Measurements from ENCODE around the gene DSCAM. TPM values are rescaled to one million over a fixed set of nuclear protein-coding genes. Genes with fewer than 3 reads are reported as not detected.
A peak's percentile ranks its signal among the peaks of the same experiment; 100 is the strongest.

Gene DSCAM
- total RNA-seq, 8 experiments from 2014 or later, result 0.05 to 8.7 (median 4.4) TPM

DNA sequence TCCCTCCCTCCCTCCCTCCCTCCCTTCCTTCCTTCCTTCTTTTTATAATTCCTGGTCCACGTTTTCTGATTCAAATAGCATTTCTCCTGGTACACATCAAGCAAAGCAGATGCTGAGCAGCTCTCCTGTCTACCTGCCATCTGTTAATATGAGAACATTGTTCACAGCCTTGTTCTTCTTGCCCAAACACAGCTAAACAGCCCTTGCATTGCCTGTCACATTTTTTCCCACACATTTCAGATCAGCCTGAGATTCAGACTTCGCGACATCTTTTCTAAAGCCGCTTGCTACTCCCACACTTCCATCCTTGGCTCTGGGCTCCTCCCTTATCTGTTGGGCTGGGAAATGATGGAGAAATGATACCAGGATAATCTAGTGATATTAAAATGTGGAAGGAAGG, 779.2 kb downstream of the DSCAM start:
- WGBS, 10 experiments, result 30 to 93% (median 79%) methylated on average over 1 to 3 of the region's 4 CpGs; no CpG with 5 or more reads in 4 of the 10 experiments
- in situ Hi-C loops (cut with MboI; ENCODE audit: low pct_unique_long_range_greater_than_20kb in 2 of 9, low sequenced_read_pairs in 9 of 9, unreplicated experiment in 9 of 9), result no loop called here
- no peak for ATAC-seq (replicated peaks in 6 of 8)
- H3K4me3 ChIP-seq, result no peak overlapping the region
- peaks cover 3 to 4% of the 10 kb centered on the region in 2 donors for H3K4me1 ChIP-seq (replicated peaks in 1 of 2)
- H3K27ac ChIP-seq, result no peak overlapping the region

DNA sequence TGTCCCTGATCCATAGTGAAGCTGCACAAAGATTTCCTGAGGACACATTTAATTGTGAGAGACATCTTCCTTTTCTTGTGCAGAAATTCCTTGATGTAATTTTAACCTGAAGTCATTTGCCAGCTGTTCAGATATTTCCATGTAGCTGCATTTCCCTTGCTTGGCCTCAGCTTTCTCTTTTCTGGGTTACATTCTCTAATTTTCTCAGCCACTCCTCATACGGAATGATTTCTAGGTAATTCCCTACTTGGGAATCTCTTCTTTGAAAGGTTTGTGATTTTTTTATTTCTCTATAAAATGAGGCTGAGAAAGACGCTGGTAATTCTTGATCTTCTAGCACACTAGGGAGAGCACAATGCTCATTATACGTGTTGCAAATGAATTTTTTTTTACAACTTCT, 780.7 kb downstream of the DSCAM start:
- in situ Hi-C loops (cut with MboI; ENCODE audit: low pct_unique_long_range_greater_than_20kb in 2 of 9, low sequenced_read_pairs in 9 of 9, unreplicated experiment in 9 of 9), result no loop called here
- Histone ChIP-seq H3K27ac (no peak overlapping the region), H3K4me1 (replicated peaks in 1 of 2) (peaks cover 3 to 4% of the 10 kb centered on the region in 2 donors), H3K4me3 (no peak overlapping the region)
- 17 to 79% (median 51%) methylated on average over 2 to 3 of the region's 3 CpGs for WGBS, 10 experiments
- ATAC-seq (replicated peaks in 6 of 8), result no peak

DNA sequence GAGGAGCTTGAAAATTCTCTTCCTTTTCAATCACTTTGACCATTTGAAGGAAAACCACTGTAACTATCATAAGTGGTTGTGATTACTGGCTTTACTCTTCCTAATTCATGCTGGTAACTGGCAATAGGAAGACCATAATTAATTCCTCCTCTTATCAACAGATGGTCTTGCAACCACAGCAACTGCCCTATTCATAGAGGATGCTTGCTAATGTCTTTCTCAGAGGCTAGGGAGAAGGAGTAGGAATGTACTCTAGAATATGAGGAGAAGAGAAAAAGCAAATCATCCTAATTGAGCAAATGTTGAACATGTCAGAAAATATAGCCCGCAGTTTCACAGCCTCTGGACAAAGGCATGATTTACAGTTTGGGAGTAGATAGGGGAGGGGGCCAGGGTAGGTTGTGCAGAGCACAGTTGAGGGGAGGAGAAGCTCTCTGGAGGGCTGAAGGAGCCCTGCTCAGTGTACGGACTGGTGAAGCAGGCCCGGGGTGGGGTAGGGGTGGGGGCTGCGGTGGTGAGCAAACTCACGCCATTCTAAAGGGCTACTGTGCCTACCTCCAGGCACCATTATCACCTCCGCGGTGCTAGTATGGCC, 786.8 kb downstream of the DSCAM start:
- peak in 5 of 8 experiments; percentile 62 to 82 (median 76) for ATAC-seq (replicated peaks in 6 of 8)
- in situ Hi-C loops (cut with MboI; ENCODE audit: low pct_unique_long_range_greater_than_20kb in 2 of 9, low sequenced_read_pairs in 9 of 9, unreplicated experiment in 9 of 9), result no loop called here
- H3K27ac ChIP-seq, result no peak overlapping the region
- H3K4me3 ChIP-seq, result no peak overlapping the region
- WGBS, 10 experiments, result 45 to 100% (median 74%) methylated on average over 1 to 3 of the region's 7 CpGs; no CpG with 5 or more reads in 4 of the 10 experiments
- H3K4me1 ChIP-seq (replicated peaks in 1 of 2), result peaks cover 4 to 6% of the 10 kb centered on the region in 2 donors

DNA sequence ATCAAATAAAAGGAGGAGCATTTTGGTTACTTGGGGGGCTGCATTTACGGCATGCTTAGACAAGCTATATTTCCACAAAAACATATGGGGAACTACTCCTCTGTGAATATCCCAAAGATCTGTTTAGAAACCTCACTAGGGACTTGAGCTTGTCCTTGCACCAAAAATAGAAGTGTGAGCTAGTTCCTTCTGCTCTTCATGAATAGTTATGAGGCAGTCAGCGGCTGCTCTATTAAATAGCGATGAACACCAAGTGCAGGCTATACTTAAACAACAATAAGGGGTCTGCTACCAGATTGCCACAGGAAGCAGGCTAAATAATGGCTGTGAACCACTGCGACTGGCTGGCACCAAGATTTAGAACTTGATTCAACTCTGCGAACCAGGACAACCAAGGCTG, 789.6 kb downstream of the DSCAM start:
- ATAC-seq (replicated peaks in 6 of 8), result peak in 4 of 8 experiments; percentile 26 to 48 (median 45)

DNA sequence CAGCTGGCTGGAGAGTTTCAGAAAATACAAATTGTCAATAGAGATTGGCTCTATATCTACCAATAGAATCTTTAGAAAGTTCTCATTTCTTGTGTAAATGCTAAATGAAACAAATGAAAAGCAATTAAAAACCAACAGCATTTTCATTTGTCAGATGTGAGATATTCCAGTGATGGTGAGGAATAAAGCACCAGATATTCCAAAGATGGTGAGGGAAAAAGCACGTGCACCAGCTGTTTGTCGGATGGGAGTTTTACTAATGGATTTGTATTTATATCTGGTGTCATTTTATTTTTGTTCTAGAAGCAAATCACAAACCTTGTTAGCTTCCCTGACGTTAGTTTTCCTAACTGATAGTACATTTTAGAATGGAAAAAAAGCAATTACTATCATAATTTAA, 790.9 kb downstream of the DSCAM start:
- no peak for ATAC-seq (replicated peaks in 6 of 8)
- peaks cover 4 to 14% of the 10 kb centered on the region in 2 donors for H3K4me1 ChIP-seq (replicated peaks in 1 of 2)
- no peak overlapping the region for H3K27ac ChIP-seq
- no peak overlapping the region for H3K4me3 ChIP-seq
- WGBS, 10 experiments, result 26 to 91% (median 70%) methylated on average over 1 to 3 of the region's 3 CpGs
- in situ Hi-C loops (cut with MboI; ENCODE audit: low pct_unique_long_range_greater_than_20kb in 2 of 9, low sequenced_read_pairs in 9 of 9, unreplicated experiment in 9 of 9), result no loop called here

More for the DNA sequence above, 789.6 kb downstream of the DSCAM start:
- Histone ChIP-seq H3K4me1 (replicated peaks in 1 of 2) (peaks cover 4 to 7% of the 10 kb centered on the region in 2 donors), H3K4me3 (no peak overlapping the region), H3K27ac (no peak overlapping the region)
- 20 to 100% (median 67%) methylated on average over 1 to 5 of the region's 5 CpGs; no CpG with 5 or more reads in 1 of the 10 experiments for WGBS, 10 experiments
- in situ Hi-C loops (cut with MboI; ENCODE audit: low pct_unique_long_range_greater_than_20kb in 2 of 9, low sequenced_read_pairs in 9 of 9, unreplicated experiment in 9 of 9), result no loop called here

DNA sequence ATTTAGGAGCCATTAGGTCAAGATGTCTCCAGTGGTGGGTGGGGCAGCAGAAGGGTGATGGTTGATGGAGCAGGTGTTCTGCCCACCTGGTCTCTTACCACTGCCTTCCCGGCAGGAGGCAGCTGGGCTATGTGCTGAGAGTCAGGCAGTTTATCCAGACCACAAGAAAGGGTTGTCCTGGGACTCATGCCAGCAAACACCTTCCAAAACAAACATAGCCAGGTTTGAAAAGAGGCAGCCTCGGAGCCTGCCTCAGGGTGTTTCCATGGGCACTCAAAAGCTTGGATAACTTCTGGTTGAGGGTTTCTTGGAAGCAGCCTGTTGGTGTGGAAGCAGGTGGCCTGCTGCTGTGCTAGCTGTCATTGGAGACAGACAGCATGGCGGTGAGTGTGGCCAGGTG, 792.6 kb downstream of the DSCAM start:
- Histone ChIP-seq H3K4me3 (no peak overlapping the region), H3K4me1 (replicated peaks in 1 of 2) (peaks cover 8 to 16% of the 10 kb centered on the region in 2 donors), H3K27ac (no peak overlapping the region)
- in situ Hi-C loops (cut with MboI; ENCODE audit: low pct_unique_long_range_greater_than_20kb in 2 of 9, low sequenced_read_pairs in 9 of 9, unreplicated experiment in 9 of 9), result no loop called here
- ATAC-seq (replicated peaks in 6 of 8), result peak in 1 of 8 experiments; percentile 70
- WGBS, 10 experiments, result 50 to 100% (median 82%) methylated on average over 1 to 2 of the region's 3 CpGs; no CpG with 5 or more reads in 4 of the 10 experiments

DNA sequence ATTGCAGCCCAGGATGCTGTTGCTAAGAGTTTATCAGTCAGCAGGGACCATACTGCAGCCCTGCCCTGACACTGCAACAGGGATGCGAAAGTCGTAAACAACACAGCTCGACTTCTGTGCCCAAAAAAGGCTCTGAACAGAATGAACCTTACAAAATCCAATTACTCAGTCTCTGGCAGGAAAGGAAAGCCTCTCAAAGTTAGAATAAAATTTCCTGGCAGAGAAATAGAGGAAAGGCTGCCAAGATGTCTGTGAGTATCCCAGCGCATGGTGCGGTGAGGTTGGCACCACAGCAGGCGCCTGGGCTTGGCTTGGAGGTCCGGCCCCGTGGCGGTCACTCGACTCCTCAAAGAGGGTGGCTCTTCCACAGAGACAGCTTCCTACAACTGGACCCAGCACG, 794.0 kb downstream of the DSCAM start:
- Histone ChIP-seq H3K4me3 (no peak overlapping the region), H3K4me1 (replicated peaks in 1 of 2) (peaks cover 17 to 22% of the 10 kb centered on the region in 2 donors), H3K27ac (no peak overlapping the region)
- in situ Hi-C loops (cut with MboI; ENCODE audit: low pct_unique_long_range_greater_than_20kb in 2 of 9, low sequenced_read_pairs in 9 of 9, unreplicated experiment in 9 of 9), result no loop called here
- WGBS, 10 experiments, result 13 to 100% (median 86%) methylated on average over 1 to 11 of the region's 11 CpGs; no CpG with 5 or more reads in 5 of the 10 experiments
- ATAC-seq (replicated peaks in 6 of 8), result no peak

DNA sequence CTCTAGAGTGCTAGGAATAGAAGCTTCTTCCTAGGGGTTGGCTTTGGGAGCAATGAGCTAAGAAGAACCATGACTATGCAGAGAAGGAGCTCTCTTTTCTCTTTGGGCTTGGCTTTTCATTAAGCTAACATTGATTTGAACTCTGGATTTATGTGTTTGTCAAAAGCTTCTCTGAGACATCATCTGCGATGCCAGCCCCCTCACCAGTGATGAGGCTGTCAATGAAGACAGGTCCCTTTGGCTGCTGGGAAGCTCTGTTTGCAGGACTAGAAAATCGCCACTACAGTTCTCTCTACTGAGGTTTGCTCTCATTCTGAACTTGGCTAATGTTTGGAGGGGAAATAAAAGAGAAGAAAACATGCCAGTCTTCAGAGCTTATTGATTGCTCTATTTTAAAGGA, 794.7 kb downstream of the DSCAM start:
- in situ Hi-C loops (cut with MboI; ENCODE audit: low pct_unique_long_range_greater_than_20kb in 2 of 9, low sequenced_read_pairs in 9 of 9, unreplicated experiment in 9 of 9), result no loop called here
- 20 to 83% (median 71%) methylated on average over 1 to 2 of the region's 2 CpGs; no CpG with 5 or more reads in 3 of the 10 experiments for WGBS, 10 experiments
- no peak for ATAC-seq (replicated peaks in 6 of 8)

DNA sequence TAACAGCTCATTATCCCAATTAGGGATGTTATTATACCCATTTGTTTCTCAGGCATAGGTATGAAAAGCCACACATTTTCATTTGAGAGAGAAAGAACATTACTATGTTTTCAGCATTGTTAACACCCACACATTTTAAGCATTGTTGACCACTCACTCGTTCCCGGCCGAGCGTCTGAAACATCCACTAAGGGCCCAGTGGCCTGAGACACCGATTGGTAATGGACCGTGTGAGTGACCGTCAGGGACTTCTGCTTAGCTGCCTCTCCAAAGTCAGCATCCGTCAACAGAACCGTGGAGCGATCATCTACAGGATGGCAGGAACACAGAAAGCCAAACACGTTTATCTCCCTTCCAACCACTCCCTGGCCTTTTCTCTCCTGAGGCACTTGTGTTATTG, 795.2 kb downstream of the DSCAM start:
- H3K4me3 ChIP-seq, result no peak overlapping the region
- WGBS, 10 experiments, result 64 to 100% (median 90%) methylated on average over 1 to 10 of the region's 11 CpGs; no CpG with 5 or more reads in 3 of the 10 experiments
- H3K4me1 ChIP-seq (replicated peaks in 1 of 2), result peaks cover 25 to 30% of the 10 kb centered on the region in 2 donors
- no peak overlapping the region for H3K27ac ChIP-seq
- ATAC-seq (replicated peaks in 6 of 8), result no peak
- in situ Hi-C loops (cut with MboI; ENCODE audit: low pct_unique_long_range_greater_than_20kb in 2 of 9, low sequenced_read_pairs in 9 of 9, unreplicated experiment in 9 of 9), result no loop called here

More for the DNA sequence above, 794.7 kb downstream of the DSCAM start:
- peaks cover 24 to 30% of the 10 kb centered on the region in 2 donors for H3K4me1 ChIP-seq (replicated peaks in 1 of 2)
- H3K27ac ChIP-seq, result no peak overlapping the region
- H3K4me3 ChIP-seq, result no peak overlapping the region

DNA sequence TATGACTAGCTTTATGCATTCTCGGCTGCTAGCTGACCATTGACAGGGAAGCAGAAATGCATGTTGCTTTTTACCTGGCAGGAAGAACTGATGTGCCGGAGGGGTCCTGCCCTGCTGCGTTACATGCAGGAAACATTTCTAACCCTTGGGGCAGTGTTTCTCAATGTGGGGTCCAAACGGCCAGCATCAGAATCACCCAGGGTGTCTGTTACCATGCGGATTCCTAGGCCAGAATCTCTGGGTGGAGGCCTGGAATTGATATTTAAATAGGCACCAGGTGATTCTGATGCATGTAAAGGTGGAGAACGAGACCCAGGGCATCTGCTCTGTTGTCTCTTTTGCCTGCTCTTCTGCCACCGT, 797.0 kb downstream of the DSCAM start:
- H3K27ac ChIP-seq, result no peak overlapping the region
- peak in 5 of 8 experiments; percentile 4 to 41 (median 29) for ATAC-seq (replicated peaks in 6 of 8)
- in situ Hi-C loops (cut with MboI; ENCODE audit: low pct_unique_long_range_greater_than_20kb in 2 of 9, low sequenced_read_pairs in 9 of 9, unreplicated experiment in 9 of 9), result no loop called here
- peaks cover 25 to 30% of the 10 kb centered on the region in 2 donors for H3K4me1 ChIP-seq (replicated peaks in 1 of 2)
- no peak overlapping the region for H3K4me3 ChIP-seq
- 14 to 80% (median 56%) methylated on average over 1 to 6 of the region's 7 CpGs; no CpG with 5 or more reads in 2 of the 10 experiments for WGBS, 10 experiments

DNA sequence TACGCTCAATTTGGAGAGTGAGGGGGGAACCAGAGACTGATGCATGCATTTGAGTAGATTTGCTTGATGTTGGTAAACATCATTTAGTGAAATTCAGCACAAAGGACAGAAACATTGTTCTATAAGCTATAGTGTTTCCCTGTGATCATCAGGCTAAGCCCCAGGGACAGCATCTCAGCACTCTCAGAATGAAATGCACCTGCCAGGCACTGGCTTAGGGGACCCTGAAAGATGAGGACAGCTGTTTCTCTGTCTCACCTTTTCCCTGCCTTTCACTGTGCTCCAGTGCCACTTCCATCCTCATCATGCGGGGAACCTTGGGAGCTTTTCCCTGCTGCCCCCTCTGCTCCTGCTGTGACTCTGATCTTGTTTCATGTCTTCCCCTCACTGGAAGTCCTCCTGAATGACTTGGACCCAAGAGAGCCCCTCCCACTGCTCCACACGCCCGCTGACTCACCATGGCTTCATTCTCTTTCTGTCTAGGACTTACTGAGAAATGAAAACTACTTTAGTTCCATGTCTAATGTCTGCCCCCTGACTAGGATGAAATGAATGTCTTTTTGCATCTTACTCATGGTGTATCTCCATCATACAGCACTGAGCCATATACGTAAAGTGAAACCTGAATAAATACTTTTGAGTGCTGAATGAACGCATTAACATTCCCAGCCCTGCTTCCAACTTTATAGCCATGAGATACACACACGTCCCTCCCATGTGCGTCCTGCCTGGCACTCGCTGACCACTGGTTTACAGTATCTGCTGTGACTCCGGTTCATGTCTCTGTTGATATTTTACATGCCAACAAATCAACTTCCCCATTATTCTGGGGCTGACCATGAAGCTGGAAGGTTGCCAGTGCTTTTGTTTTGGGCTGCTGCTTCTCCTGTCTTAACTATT, 797.7 kb downstream of the DSCAM start:
- H3K4me1 ChIP-seq (replicated peaks in 1 of 2), result peaks cover 25 to 30% of the 10 kb centered on the region in 2 donors
- WGBS, 10 experiments, result 6 to 90% (median 35%) methylated on average over 1 to 10 of the region's 10 CpGs; no CpG with 5 or more reads in 2 of the 10 experiments
- no peak overlapping the region for H3K27ac ChIP-seq
- no peak overlapping the region for H3K4me3 ChIP-seq
- ATAC-seq (replicated peaks in 6 of 8), result peak; percentile 46 to 90 (median 80)
- in situ Hi-C loops (cut with MboI; ENCODE audit: low pct_unique_long_range_greater_than_20kb in 2 of 9, low sequenced_read_pairs in 9 of 9, unreplicated experiment in 9 of 9), result no loop called here

DNA sequence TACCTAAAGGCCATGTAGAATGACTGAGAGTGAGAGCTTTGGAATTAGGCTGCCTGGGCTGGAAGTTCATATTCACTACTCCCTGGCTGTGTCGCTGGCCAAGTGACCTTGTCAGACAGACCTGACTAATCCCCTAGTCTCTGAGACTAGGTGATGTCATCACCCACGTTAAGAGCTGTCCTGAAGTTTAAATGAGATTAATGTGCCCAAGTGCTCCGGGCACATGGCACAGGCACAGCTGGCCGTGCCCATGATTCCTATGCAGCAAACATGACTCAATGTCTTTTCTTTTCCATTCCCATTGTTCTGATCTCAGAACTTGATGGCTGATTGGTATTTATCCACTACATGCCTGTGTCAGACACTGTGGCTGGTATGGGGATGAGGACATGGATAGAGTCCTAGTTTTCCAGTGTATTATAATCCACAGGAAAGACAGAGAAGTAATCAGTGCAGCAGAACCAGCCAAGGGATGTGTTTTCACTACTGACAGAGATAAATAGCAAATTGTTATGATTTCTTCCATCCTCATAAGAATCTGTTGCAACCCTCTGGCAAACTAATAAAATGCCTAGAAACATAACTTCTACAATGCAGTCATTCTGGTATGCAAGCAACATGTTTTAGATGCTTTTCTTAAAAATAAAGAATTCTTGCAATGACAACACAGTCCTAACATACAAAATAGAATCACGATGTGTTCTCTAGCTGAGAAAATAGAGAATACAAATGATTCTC, 798.8 kb downstream of the DSCAM start:
- Histone ChIP-seq H3K4me3 (no peak overlapping the region), H3K27ac (no peak overlapping the region), H3K4me1 (replicated peaks in 1 of 2) (peaks cover 25 to 30% of the 10 kb centered on the region in 2 donors)
- in situ Hi-C loops (cut with MboI; ENCODE audit: low pct_unique_long_range_greater_than_20kb in 2 of 9, low sequenced_read_pairs in 9 of 9, unreplicated experiment in 9 of 9), result no loop called here
- ATAC-seq (replicated peaks in 6 of 8), result peak in 5 of 8 experiments; percentile 75 to 80 (median 79)
- WGBS, 10 experiments, result 0 to 100% (median 53%) methylated on average over 1 to 5 of the region's 5 CpGs; no CpG with 5 or more reads in 1 of the 10 experiments
